Neural cell (in vitro differentiated cells): ENCODE results near the gene DNM1.

Experiments
- POLR2AphosphoS5 ChIP-seq: IDR thresholded peaks from 2 replicates; pipeline ENCODE4 v1.6.1; 2012
- RAD21 ChIP-seq: fragments of 450-650 bp; conservative IDR thresholded peaks from 2 replicates; pipeline ENCODE4 v1.6.1; 2014; ENCODE audit warnings: antibody characterized with exemption, mild to moderate bottlenecking, moderate library complexity
- SMC3 ChIP-seq: fragments of 450-650 bp; conservative IDR thresholded peaks from 2 replicates; pipeline ENCODE4 v1.6.1; 2014; ENCODE audit warnings: antibody characterized with exemption, mild to moderate bottlenecking, moderate library complexity; ENCODE audit not compliant: poor library complexity
- TF ChIP-seq, protein P1 (sequence below): IDR thresholded peaks from 2 replicates; pipeline ENCODE4 v1.6.1; 2012; ENCODE audit warnings: borderline replicate concordance
- TF ChIP-seq, protein P2 (sequence below): fragments of 450-650 bp; IDR thresholded peaks from 2 replicates; pipeline ENCODE4 v1.5.1; 2014; ENCODE audit warnings: antibody characterized with exemption, mild to moderate bottlenecking, moderate library complexity; ENCODE audit not compliant: poor library complexity, severe bottlenecking

DNA sequence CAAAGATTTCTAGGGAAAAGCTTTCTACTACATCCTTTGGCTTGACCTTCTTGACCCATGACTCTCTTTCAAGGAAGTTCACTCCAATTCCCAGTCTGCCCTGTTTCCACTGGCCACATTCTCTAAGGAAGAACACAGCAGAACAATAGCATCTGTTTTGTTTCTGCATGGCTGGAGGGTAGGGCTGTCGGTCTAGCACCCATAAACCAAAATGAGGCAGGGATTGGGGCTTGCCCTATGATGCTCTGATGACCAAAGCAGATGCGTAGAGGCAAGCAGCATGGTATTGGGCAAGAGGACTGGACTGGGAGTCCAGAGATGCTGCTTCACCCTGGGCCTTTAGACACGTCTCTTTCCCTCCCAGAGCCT, 48.5 kb downstream of the DNM1 start:
- no peak for TF ChIP-seq POLR2AphosphoS5
- TF ChIP-seq, protein P1, sequence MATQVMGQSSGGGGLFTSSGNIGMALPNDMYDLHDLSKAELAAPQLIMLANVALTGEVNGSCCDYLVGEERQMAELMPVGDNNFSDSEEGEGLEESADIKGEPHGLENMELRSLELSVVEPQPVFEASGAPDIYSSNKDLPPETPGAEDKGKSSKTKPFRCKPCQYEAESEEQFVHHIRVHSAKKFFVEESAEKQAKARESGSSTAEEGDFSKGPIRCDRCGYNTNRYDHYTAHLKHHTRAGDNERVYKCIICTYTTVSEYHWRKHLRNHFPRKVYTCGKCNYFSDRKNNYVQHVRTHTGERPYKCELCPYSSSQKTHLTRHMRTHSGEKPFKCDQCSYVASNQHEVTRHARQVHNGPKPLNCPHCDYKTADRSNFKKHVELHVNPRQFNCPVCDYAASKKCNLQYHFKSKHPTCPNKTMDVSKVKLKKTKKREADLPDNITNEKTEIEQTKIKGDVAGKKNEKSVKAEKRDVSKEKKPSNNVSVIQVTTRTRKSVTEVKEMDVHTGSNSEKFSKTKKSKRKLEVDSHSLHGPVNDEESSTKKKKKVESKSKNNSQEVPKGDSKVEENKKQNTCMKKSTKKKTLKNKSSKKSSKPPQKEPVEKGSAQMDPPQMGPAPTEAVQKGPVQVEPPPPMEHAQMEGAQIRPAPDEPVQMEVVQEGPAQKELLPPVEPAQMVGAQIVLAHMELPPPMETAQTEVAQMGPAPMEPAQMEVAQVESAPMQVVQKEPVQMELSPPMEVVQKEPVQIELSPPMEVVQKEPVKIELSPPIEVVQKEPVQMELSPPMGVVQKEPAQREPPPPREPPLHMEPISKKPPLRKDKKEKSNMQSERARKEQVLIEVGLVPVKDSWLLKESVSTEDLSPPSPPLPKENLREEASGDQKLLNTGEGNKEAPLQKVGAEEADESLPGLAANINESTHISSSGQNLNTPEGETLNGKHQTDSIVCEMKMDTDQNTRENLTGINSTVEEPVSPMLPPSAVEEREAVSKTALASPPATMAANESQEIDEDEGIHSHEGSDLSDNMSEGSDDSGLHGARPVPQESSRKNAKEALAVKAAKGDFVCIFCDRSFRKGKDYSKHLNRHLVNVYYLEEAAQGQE = no peak
- no peak for TF ChIP-seq RAD21
- TF ChIP-seq, protein P2, sequence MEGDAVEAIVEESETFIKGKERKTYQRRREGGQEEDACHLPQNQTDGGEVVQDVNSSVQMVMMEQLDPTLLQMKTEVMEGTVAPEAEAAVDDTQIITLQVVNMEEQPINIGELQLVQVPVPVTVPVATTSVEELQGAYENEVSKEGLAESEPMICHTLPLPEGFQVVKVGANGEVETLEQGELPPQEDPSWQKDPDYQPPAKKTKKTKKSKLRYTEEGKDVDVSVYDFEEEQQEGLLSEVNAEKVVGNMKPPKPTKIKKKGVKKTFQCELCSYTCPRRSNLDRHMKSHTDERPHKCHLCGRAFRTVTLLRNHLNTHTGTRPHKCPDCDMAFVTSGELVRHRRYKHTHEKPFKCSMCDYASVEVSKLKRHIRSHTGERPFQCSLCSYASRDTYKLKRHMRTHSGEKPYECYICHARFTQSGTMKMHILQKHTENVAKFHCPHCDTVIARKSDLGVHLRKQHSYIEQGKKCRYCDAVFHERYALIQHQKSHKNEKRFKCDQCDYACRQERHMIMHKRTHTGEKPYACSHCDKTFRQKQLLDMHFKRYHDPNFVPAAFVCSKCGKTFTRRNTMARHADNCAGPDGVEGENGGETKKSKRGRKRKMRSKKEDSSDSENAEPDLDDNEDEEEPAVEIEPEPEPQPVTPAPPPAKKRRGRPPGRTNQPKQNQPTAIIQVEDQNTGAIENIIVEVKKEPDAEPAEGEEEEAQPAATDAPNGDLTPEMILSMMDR = no peak
- no peak for TF ChIP-seq SMC3
